GM19468 (cell line): ENCODE measurements around the gene KCNIP1.

ENCODE experiments used
- ATAC-seq: cut with Tn5 transposase; IDR thresholded peaks from one replicate; pipeline ENCODE4 v1.9.1; 2021; ENCODE audit warnings: mild to moderate bottlenecking, moderate library complexity, moderate number of reproducible peaks; ENCODE audit not compliant: unreplicated experiment; ENCODE audit errors: extremely low read depth

Gene KCNIP1

GRCh38 chr5:170678811-170679210 lies 175.0 kb downstream of the KCNIP1 start:
- ATAC-seq = no peak

DNA sequence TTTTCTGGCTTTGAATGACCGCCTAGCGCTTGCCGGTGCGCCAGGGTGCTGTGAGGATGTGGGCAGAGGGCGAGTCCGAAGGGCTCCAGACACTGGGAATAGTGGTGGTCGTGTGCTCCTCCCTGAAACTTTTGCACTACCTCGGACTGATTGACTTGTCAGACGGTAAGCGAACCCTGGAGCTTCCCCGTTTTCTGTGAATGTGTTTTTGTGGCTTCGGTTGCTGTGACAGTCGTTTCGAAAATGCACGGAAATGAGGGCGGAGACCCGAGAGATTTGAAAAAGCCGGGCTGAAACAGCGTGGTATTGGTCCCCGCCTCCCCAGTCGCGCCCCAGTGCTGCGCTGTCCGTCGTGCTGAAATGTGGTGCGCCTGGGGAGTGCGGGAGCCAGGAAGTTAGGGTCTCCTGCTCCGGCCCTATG lies 177.2 kb downstream of the KCNIP1 start:
- ATAC-seq = no peak

GRCh38 chr5:170691657-170692056 lies 187.8 kb downstream of the KCNIP1 start:
- no peak for ATAC-seq

- no peak for ATAC-seq
Observed at GRCh38 chr5:170693701-170694100, 189.9 kb downstream of the KCNIP1 start.

DNA sequence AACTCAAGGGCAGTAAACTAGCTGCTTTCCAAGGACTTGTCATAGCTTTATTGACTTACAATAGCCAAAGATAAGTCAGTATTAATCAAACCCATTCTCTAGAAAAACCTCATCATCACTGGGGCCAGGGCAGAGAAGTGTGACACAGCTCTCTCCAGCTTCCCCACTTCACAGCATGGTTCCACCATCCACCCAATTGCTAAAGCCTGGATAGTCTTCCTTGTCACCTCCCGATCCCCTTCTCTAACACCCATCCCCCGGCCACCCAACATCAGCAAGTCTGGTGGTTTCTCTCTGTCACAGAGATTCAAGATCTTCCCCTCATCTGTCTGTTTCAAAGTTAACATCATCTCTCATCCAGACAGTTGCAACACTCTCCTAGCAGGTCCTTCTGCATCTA lies 191.1 kb downstream of the KCNIP1 start:
- no peak for ATAC-seq

- ATAC-seq = no peak
Observed at GRCh38 chr5:170697031-170697430, 193.2 kb downstream of the KCNIP1 start.

- ATAC-seq = no peak
Observed at GRCh38 chr5:170700503-170700902, 196.7 kb downstream of the KCNIP1 start.

GRCh38 chr5:170701334-170701733 lies 197.5 kb downstream of the KCNIP1 start:
- ATAC-seq = no peak

- no peak for ATAC-seq
Observed at GRCh38 chr5:170704417-170705192, 200.8 kb downstream of the KCNIP1 start.

DNA sequence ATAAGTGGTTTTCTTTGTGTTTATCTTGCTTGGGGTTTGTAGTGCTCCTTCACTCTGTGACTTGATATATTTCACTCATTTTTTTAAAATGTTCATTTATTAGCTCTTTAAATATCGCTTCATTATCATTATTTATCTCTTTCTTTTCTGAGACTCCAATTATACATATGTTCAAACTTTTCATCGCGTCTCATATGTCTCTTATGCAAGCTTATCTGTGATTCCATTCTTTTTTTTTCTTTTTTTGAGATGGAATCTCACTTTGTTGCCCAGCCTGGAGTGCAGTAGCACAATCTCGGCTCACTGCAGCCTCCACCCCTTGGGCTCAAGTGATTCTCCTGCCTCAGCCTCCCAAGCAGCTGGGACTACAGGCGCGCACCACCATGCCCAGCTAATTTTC lies 205.8 kb downstream of the KCNIP1 start:
- ATAC-seq = no peak

DNA sequence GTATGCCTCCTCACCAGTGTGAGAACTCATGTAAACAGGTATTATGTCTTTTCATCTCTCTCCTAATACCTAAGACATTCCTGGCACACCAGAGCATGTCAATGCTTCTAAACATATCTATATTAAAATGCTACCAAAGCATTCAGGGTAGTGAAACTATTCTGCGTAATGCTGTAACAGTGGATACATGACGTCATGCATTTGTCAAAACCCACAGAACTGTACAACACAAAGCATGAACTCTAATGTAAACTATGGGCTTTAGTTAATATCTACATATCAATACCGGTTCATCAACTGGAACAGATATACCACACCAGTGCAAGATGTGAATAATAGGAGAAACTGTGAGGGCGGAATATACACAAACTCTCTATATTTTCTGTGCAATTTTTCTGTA lies 207.5 kb downstream of the KCNIP1 start:
- no peak for ATAC-seq

GRCh38 chr5:170715141-170715540 lies 211.3 kb downstream of the KCNIP1 start:
- ATAC-seq = no peak

DNA sequence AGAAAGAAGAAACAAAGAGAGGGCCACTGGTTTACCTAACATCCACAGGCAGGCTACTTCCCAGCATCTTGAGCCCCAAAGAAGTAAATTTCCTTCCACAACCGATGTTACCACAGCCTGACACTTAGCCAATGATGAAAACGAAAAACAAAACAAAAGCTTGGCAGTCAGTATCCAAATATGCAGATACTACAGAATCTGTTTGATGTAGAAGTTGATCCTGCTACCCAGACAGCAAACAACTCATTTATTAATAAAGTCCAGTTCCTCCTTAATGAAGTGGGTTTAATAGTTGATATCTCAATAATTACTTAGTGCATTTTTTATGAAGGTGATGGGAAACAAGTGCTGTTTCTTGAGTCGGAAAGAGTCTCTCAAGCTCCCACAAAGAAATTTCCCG lies 212.6 kb downstream of the KCNIP1 start:
- ATAC-seq = no peak

DNA sequence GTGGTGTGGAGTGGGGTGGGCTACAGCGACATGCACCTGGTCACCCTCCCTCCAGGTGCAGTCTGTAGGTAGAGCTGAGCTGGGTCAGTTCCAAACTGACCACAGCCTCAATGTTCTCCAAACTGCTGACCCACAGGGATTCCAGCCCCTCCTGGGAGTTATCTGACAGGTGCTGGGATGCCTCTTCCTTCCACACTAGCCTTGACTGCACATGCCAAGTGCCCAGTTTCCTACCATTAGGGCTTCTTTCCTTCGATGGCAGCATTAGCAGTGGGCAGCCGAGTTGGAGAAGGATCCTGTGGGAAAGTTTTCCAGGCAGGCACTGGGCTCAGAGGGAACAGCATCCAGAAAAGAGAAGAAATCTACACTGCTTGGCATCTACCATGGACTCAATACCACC lies 215.7 kb downstream of the KCNIP1 start:
- no peak for ATAC-seq

GRCh38 chr5:170720179-170720578 lies 216.4 kb downstream of the KCNIP1 start:
- no peak for ATAC-seq

DNA sequence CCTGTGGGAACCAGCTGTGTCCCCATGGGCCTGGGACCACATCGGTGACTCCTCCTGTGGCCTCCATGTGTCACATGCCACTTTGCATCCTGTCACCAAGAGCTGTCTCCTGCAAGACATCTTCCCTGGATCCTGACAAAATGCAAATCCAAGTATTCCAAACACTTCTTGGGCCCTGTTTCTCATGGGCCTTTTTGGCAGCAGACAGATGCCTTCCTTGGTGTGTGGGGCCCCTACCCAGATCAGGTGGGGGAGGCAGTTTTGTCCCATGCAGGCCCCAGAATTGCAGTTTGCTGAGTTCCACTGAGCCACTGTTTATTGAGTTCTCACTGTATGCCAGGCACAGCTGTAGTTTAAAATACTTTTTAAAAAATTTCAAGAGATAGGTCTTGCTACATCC lies 217.2 kb downstream of the KCNIP1 start:
- no peak for ATAC-seq

DNA sequence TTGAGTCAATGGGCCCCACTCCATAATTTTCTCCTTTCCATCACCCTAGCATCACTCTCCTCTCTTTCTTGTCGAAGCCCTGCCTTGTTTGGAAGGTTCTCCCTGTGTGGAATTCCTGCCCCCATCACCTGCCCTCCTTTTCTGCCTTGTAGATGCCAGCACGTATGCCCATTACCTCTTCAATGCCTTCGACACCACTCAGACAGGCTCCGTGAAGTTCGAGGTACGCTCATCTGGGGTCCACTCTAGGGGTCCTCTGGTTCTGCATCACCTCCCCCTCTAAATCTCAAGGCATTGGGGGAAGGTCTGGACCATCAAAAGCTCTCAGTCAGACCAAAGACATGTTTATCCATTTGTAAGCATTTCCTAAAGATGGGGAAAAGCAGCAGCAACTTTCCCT lies 217.9 kb downstream of the KCNIP1 start:
- ATAC-seq = no peak

GRCh38 chr5:170722316-170722715 lies 218.5 kb downstream of the KCNIP1 start:
- ATAC-seq = no peak

DNA sequence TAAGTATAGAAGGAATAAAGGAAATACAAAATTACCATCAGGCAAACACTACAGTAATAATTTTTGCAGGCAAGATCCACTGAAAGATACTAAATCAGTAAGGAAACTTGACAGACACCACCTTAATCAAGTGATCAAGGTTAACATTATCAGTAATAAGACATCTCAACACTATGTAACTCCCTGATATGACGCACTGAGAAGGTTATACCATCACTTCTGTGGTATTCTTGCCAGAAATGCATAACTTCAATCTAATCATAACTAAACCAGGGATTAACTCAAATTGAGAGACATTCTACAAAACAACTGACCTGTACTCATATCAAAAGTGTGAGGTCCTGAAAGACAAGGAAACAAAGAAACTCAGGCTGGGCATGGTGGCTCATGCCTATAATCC lies 227.2 kb downstream of the KCNIP1 start:
- ATAC-seq = no peak

- ATAC-seq = no peak
Observed at GRCh38 chr5:170732685-170733084, 228.9 kb downstream of the KCNIP1 start.

DNA sequence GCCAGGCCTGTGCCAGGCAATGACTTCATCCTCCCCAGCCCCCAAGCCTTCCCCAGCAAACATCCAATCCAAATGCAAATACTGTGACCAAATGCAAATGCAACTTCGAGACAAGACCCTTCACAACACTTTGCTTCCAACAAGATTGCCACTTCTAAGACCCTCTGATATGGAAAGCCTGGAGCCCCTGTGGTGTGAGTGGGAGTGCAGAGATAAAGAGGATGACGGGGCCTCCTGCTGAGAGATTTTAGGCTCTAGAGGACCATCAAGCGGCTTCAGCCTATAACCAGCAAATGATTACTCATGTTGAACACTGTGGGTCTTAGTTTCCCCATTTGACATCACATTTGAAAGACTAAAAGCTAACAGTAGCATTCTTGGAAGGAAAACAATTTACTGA lies 233.1 kb downstream of the KCNIP1 start:
- ATAC-seq = no peak

DNA sequence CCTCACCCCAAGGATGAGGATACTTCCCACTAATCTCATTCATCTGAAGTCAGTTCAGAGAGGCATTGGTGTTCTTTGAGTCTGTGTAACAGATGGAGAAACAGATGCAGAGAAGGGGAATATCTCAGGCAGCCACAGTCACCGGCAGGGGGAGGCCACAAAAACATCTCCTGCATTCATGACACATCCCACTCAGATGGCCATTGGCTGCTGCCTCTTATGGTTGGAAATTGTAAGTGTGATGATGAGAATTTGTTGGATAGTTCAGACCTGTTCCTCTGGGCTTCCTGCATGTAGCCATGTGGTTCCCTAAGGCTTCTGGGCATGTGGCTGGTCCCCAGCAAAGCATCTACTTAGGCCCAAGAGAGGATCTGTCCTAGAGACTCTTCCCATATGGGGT lies 233.8 kb downstream of the KCNIP1 start:
- no peak for ATAC-seq
